Activated naive CD4-positive, alpha-beta T cell treated with anti-CD3 and anti-CD28 coated beads, Interleukin-2, amount 10 ng/mL, durations not matched to agents 7 days and 5 days (primary cell): ENCODE results near the gene ACOT13.
"Not testable (repeated sequence)": the region's sequence is repeated elsewhere in the genome, so short reads cannot be mapped to it uniquely, and the experiment has no call there.

ENCODE experiments used
- CTCF ChIA-PET: fragments of 350-600 bp; sonication (Branson Sonifier 250); formaldehyde crosslinking; loops from one replicate; lab custom pipeline; 2021; ENCODE audit warnings: antibody characterized with exemption; lab: Charles Lee
- DNase-seq: peaks from one replicate; pipeline ENCODE4 v3.0.0-alpha.2; 2020
- H3K27ac Mint-ChIP-seq: one replicate; pipeline ENCODE4 v1.8.0; 2021; ENCODE audit warnings: mild to moderate bottlenecking, moderate library complexity, mixed read lengths
- H3K27me3 Mint-ChIP-seq: one replicate; pipeline ENCODE4 v1.8.0; 2021; ENCODE audit warnings: mild to moderate bottlenecking, mixed read lengths
- H3K36me3 Mint-ChIP-seq: one replicate; pipeline ENCODE4 v1.8.0; 2021; ENCODE audit warnings: mixed read lengths
- H3K4me1 Mint-ChIP-seq: one replicate; pipeline ENCODE4 v1.8.0; 2021; ENCODE audit warnings: mixed read lengths
- H3K4me3 Mint-ChIP-seq: one replicate; pipeline ENCODE4 v1.8.0; 2021; ENCODE audit warnings: mild to moderate bottlenecking, moderate library complexity, mixed read lengths
- H3K9me3 Mint-ChIP-seq: one replicate; pipeline ENCODE4 v1.8.0; 2021; ENCODE audit warnings: mixed read lengths

ACOT13 gene

GRCh38 chr6:24668066-24668996 lies 1.5 kb downstream of the ACOT13 start:
- Mint-ChIP-seq H3K9me3 (peaks cover 18% of the 10 kb centered on the region), H3K36me3 (peaks cover 46% of the 10 kb centered on the region), H3K4me1 (peaks cover 49% of the 10 kb centered on the region), H3K27ac (peak overlapping the region; percentile 45), H3K4me3 (peak overlapping the region; percentile 88)
- CTCF ChIA-PET: interaction anchor here (1.6 kb wide), 1 partner anchor 74 kb away, joined by 3 read pairs; no protein-coding TSS in a partner anchor
- not testable (repeated sequence) for DNase-seq, H3K27me3 Mint-ChIP-seq

DNA sequence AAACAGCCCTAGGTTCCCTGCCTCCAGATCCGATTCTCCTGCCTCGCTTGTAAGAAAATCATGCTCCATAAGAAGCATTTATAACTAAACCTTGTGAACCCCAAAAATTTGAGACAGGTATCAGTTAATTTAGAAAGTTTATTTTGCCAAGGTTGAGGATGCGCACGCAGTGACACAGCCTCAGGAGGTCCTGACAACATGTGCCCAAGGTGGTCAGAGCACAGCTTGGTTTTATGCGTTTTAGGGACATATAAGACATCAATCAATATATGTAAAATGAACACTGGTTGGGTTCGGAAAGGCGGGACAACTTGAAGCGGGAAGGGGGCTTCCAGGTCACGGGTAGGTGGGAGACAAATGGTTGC lies 2.1 kb downstream of the ACOT13 start:
- Mint-ChIP-seq H3K9me3 (peaks cover 23% of the 10 kb centered on the region), H3K27ac (no peak overlapping the region), H3K4me3 (no peak overlapping the region), H3K27me3 (peaks cover 3% of the 10 kb centered on the region), H3K36me3 (peaks cover 42% of the 10 kb centered on the region), H3K4me1 (peaks cover 43% of the 10 kb centered on the region)
- CTCF ChIA-PET: no interaction called here
- no peak for DNase-seq

GRCh38 chr6:24670492-24670891 lies 3.6 kb downstream of the ACOT13 start:
- H3K4me3 Mint-ChIP-seq, H3K27ac Mint-ChIP-seq, DNase-seq, H3K27me3 Mint-ChIP-seq, CTCF ChIA-PET: not testable (repeated sequence)
- Mint-ChIP-seq H3K4me1 (peaks cover 30% of the 10 kb centered on the region), H3K9me3 (peaks cover 29% of the 10 kb centered on the region), H3K36me3 (peaks cover 37% of the 10 kb centered on the region)

- CTCF ChIA-PET, H3K27me3 Mint-ChIP-seq, H3K27ac Mint-ChIP-seq, H3K4me3 Mint-ChIP-seq, DNase-seq: not testable (repeated sequence)
- peaks cover 26% of the 10 kb centered on the region for H3K4me1 Mint-ChIP-seq
- H3K36me3 Mint-ChIP-seq: peaks cover 37% of the 10 kb centered on the region
- peaks cover 31% of the 10 kb centered on the region for H3K9me3 Mint-ChIP-seq
These were observed 4.2 kb downstream of the ACOT13 start for GRCh38 chr6:24671077-24671476.

- CTCF ChIA-PET: no interaction called here
- no peaks in the 10 kb centered on the region for H3K27me3 Mint-ChIP-seq
- no peak overlapping the region for H3K27ac Mint-ChIP-seq
- no peak for DNase-seq
- H3K36me3 Mint-ChIP-seq: peaks cover 31% of the 10 kb centered on the region
- H3K4me3 Mint-ChIP-seq: no peak overlapping the region
- H3K9me3 Mint-ChIP-seq: peaks cover 31% of the 10 kb centered on the region
- peaks cover 16% of the 10 kb centered on the region for H3K4me1 Mint-ChIP-seq
These were observed 5.8 kb downstream of the ACOT13 start for GRCh38 chr6:24672620-24673182.

- Mint-ChIP-seq H3K36me3 (peaks cover 31% of the 10 kb centered on the region), H3K4me3 (no peak overlapping the region), H3K27ac (no peak overlapping the region), H3K4me1 (peaks cover 8% of the 10 kb centered on the region), H3K27me3 (no peaks in the 10 kb centered on the region), H3K9me3 (peaks cover 31% of the 10 kb centered on the region)
- DNase-seq: no peak
- CTCF ChIA-PET: no interaction called here
These were observed 6.7 kb downstream of the ACOT13 start for GRCh38 chr6:24673625-24674024.

- DNase-seq, H3K36me3 Mint-ChIP-seq, H3K27ac Mint-ChIP-seq, H3K4me3 Mint-ChIP-seq, H3K27me3 Mint-ChIP-seq, H3K4me1 Mint-ChIP-seq, H3K9me3 Mint-ChIP-seq, CTCF ChIA-PET: not testable (repeated sequence)
These were observed 12.0 kb downstream of the ACOT13 start for GRCh38 chr6:24678792-24679352.

DNA sequence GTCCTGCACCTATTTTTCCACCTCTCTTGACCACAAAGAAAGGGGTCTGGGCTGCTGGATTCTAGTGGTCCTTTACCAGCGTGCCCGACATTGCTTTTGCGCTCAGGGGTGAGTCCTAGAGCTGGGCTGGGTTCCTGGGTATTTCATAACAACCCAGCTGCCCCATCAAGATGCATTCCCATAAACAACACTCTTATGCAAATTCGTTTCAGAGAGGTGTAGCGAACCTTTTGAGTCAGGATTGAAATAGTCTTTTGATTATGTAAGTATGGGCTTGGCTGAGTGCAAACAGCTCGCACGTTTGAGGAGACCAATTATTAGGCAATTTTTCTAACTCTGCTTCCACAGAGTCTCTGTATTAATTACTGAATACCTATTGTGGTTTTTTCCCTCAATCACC lies 13.7 kb downstream of the ACOT13 start:
- Mint-ChIP-seq H3K4me1 (no peaks in the 10 kb centered on the region), H3K36me3 (no peaks in the 10 kb centered on the region), H3K4me3 (no peak overlapping the region), H3K27ac (no peak overlapping the region), H3K9me3 (peaks cover 1% of the 10 kb centered on the region), H3K27me3 (no peaks in the 10 kb centered on the region)
- CTCF ChIA-PET: no interaction called here
- no peak for DNase-seq

DNA sequence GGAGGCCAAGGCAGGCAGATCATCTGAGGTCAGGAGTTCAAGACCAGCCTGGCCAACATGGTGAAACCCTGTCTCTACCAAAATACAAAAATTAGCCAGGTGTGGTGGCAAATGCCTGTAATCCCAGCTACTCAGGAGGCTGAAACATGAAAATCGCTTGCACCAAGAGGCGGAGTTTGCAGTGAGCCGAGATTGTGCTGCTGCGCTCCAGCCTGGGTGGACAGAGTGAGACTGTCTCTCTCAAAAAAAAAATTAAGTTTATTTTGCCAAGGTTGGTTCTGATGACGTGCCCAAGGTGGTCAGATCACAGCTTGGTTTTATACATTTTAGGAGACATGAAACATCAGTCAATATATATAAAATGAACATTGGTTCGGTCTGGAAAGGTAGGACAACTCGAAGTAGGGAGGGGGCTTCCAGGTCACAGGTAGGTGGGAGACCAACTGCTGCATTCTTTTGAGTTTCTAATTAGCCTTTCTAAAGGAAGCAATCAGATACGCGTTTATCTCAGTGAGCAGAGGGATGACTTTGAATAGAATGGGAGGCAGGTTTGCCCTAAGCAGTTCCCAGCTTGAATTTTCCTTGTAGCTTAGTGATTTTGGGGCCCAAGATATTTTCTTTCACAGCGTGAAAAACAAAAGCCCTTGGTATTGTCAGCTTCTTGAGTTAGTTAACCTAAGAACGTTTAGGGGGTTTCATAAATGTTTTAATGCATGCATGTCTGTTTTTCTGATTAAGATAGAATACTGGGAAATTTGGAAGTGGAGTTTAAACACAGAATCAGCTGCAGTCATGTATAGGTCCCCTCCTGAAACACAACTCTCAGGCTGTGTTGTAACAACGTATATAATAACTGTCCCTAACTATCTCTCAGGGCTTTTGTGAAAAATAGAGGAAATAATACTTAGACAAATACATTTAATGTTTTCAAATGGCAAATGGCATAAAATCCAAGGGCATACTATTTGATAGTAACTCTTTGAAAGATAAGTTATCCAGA lies 16.7 kb downstream of the ACOT13 start:
- H3K4me1 Mint-ChIP-seq: no peaks in the 10 kb centered on the region
- H3K27ac Mint-ChIP-seq: no peak overlapping the region
- no peaks in the 10 kb centered on the region for H3K27me3 Mint-ChIP-seq
- CTCF ChIA-PET: interaction anchor here (1.6 kb wide), 1 partner anchor 102 kb away, joined by 3 read pairs; no protein-coding TSS in a partner anchor
- H3K9me3 Mint-ChIP-seq: no peaks in the 10 kb centered on the region
- H3K4me3 Mint-ChIP-seq: no peak overlapping the region
- peaks cover 3% of the 10 kb centered on the region for H3K36me3 Mint-ChIP-seq
- no peak for DNase-seq

GRCh38 chr6:24686408-24686807 lies 19.5 kb downstream of the ACOT13 start:
- no peak overlapping the region for H3K27ac Mint-ChIP-seq
- DNase-seq: no peak
- CTCF ChIA-PET: no interaction called here
- no peaks in the 10 kb centered on the region for H3K4me1 Mint-ChIP-seq
- H3K36me3 Mint-ChIP-seq: peaks cover 3% of the 10 kb centered on the region
- no peaks in the 10 kb centered on the region for H3K27me3 Mint-ChIP-seq
- no peaks in the 10 kb centered on the region for H3K9me3 Mint-ChIP-seq
- H3K4me3 Mint-ChIP-seq: no peak overlapping the region

GRCh38 chr6:24686946-24687345 lies 20.1 kb downstream of the ACOT13 start:
- CTCF ChIA-PET: no interaction called here
- no peak overlapping the region for H3K27ac Mint-ChIP-seq

DNA sequence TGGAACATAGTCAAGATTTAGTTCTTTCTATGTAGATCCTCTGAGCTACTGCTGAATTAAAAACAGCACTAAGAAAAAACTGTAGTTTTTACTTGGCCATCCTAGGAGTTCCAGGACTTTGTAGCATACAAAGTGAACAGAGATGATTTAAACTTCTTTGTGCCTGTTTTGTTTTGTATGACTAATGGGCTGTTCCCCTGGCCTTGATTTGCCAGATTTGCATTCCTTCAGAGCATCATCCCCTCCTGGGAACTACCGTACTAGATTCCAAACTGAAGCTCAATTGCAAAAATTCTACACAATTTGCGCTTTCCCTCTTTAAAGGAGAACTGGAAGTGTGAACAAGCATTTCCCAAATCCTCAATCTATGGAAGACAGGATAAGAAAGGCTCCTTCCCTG lies 23.1 kb downstream of the ACOT13 start:
- no peaks in the 10 kb centered on the region for H3K27me3 Mint-ChIP-seq
- H3K36me3 Mint-ChIP-seq: peaks cover 3% of the 10 kb centered on the region
- no peak overlapping the region for H3K4me3 Mint-ChIP-seq
- H3K27ac Mint-ChIP-seq: no peak overlapping the region
- H3K4me1 Mint-ChIP-seq: peaks cover 10% of the 10 kb centered on the region
- H3K9me3 Mint-ChIP-seq: no peaks in the 10 kb centered on the region
- CTCF ChIA-PET: interaction anchor here (1.3 kb wide), 1 partner anchor 106 kb away, joined by 7 read pairs; no protein-coding TSS in a partner anchor
- DNase-seq: no peak

More at GRCh38 chr6:24686946-24687345, 20.1 kb downstream of the ACOT13 start:
- Mint-ChIP-seq H3K4me1 (peaks cover 2% of the 10 kb centered on the region), H3K9me3 (no peaks in the 10 kb centered on the region), H3K4me3 (no peak overlapping the region), H3K27me3 (no peaks in the 10 kb centered on the region), H3K36me3 (peaks cover 3% of the 10 kb centered on the region)
- no peak for DNase-seq

- H3K36me3 Mint-ChIP-seq: peaks cover 3% of the 10 kb centered on the region
- DNase-seq: no peak
- H3K4me3 Mint-ChIP-seq: no peak overlapping the region
- H3K9me3 Mint-ChIP-seq: no peaks in the 10 kb centered on the region
- H3K27ac Mint-ChIP-seq: no peak overlapping the region
- H3K4me1 Mint-ChIP-seq: peaks cover 10% of the 10 kb centered on the region
- CTCF ChIA-PET: no interaction called here
- H3K27me3 Mint-ChIP-seq: no peaks in the 10 kb centered on the region
These were observed 23.7 kb downstream of the ACOT13 start for GRCh38 chr6:24690593-24690992.
